RWPE2 (cell line): ENCODE data around the gene CCDC146.
A peak's percentile ranks its signal among the peaks of the same experiment; 100 is the strongest.

Source experiments
- ATAC-seq: fragments of 200-7000 bp; cut with Tn5 transposase; 3 replicates; pipeline ENCODE4 v1.9.1; 2021; ENCODE audit warnings: low read depth
- DNase-seq: peaks from one replicate; pipeline ENCODE4 v3.0.0-alpha.2; 2020; ENCODE audit warnings: low spot score
- H3K27ac ChIP-seq: fragments of 450-650 bp; 2 replicates; pipeline ENCODE4 v1.5.1; 2017; ENCODE audit warnings: mild to moderate bottlenecking; ENCODE audit not compliant: poor library complexity, severe bottlenecking
- H3K27me3 ChIP-seq: fragments of 250-450 bp; sonication (Bioruptor Pico); 2 replicates; pipeline ENCODE4 v1.5.1; 2021; ENCODE audit warnings: mild to moderate bottlenecking, moderate library complexity; ENCODE audit not compliant: insufficient read depth, poor library complexity, severe bottlenecking
- H3K36me3 ChIP-seq: fragments of 250-450 bp; sonication (Bioruptor Pico); 2 replicates; pipeline ENCODE4 v1.5.1; 2020; ENCODE audit warnings: low read depth, mild to moderate bottlenecking, moderate library complexity
- H3K4me1 ChIP-seq: fragments of 250-450 bp; sonication (Bioruptor Pico); 2 replicates; pipeline ENCODE4 v1.5.1; 2021; ENCODE audit warnings: mild to moderate bottlenecking, moderate library complexity; ENCODE audit not compliant: insufficient read depth, poor library complexity, severe bottlenecking
- H3K4me3 ChIP-seq: fragments of 250-450 bp; sonication (Bioruptor Pico); 2 replicates; pipeline ENCODE4 v1.5.1; 2021; ENCODE audit warnings: mild to moderate bottlenecking, moderate library complexity; ENCODE audit not compliant: severe bottlenecking
- H3K9me3 ChIP-seq: fragments of 250-450 bp; sonication (Bioruptor Pico); 2 replicates; pipeline ENCODE4 v1.5.1; 2021; ENCODE audit warnings: mild to moderate bottlenecking, moderate library complexity; ENCODE audit not compliant: severe bottlenecking
- CTCF ChIP-seq: fragments of 450-650 bp; IDR thresholded peaks from one replicate; pipeline ENCODE4 v1.5.1; 2017; ENCODE audit warnings: mild to moderate bottlenecking, moderate library complexity; ENCODE audit not compliant: poor library complexity, severe bottlenecking

Gene CCDC146

DNA sequence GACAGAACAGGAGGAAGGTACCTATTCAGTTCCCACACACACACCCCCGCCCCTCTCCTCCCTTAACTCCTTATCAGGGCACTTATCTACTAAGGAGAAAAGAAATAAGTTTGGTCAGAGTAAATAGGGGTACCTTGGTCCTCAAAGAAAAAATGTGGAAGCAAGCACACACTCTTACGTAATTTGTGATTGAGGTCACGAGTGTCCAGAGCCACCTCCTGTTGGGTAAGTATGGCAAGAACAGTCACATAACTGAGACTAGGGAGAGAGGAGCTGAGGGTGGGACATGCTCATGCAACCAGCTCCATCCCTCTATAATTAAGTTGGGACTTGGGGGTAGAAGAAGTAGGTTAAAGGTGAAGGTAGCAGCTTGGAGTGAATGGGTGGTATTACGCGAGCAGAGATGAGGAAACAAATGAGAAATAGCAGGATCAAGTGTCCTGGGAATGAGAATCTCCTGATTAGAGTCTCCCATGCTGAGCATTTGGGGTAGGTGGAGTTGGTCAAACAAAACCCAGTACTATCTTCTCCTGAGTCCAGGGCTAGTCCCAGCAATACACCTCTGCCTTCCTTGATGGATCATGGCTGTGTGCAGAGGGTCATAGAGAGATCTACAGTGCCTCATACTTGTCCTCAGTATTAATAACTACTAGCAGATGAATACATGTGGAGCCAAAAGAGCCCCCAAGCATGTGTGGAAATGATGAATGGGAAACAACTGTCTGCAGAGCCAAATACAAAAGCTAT lies 216.6 kb downstream of the CCDC146 start:
- no peaks in the 10 kb centered on the region for H3K36me3 ChIP-seq
- ATAC-seq, result peak; percentile 58
- H3K4me3 ChIP-seq, result no peak overlapping the region
- peaks cover 14% of the 10 kb centered on the region for H3K4me1 ChIP-seq
- no peak overlapping the region for H3K27ac ChIP-seq
- no peaks in the 10 kb centered on the region for H3K27me3 ChIP-seq
- H3K9me3 ChIP-seq, result no peaks in the 10 kb centered on the region
- no peak for TF ChIP-seq CTCF
- no peak for DNase-seq

DNA sequence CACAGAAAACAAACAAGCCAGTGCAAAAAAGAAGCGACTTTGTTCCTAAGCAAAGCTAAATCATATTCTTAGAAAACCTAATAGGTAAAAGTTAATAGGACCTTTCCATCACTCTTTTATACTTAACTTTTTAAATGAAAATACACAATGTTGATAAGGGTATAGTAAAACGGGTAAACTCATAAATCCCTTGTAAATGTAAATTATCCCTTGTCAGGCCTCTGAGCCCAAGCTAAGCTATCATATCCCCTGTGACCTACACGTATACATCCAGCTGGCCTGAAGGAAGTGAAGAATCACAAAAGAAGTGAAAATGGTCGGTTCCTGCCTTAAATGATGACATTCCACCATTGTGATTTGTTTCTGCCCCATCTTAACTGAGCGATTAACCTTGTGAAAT lies 217.3 kb downstream of the CCDC146 start:
- no peak overlapping the region for H3K4me3 ChIP-seq
- H3K4me1 ChIP-seq, result peaks cover 14% of the 10 kb centered on the region
- DNase-seq (no peak), ATAC-seq (no peak)
- H3K9me3 ChIP-seq, result no peaks in the 10 kb centered on the region
- no peak overlapping the region for H3K27ac ChIP-seq
- TF ChIP-seq CTCF, result no peak
- H3K27me3 ChIP-seq, result no peaks in the 10 kb centered on the region
- no peaks in the 10 kb centered on the region for H3K36me3 ChIP-seq
